OCI-LY1 (cell line): ENCODE measurements around the gene FOXB1.

Experiments used
- CTCF ChIP-seq: fragments of 200-600 bp; sonication (generic), shearing (Covaris generic); IDR thresholded peaks from 2 replicates; pipeline ENCODE4 v1.5.1; 2017; ENCODE audit warnings: mild to moderate bottlenecking, antibody characterized with exemption, low read length, moderate library complexity, mixed read lengths
- EZH2 ChIP-seq: fragments of 200-600 bp; sonication (generic), shearing (Covaris generic); IDR thresholded peaks from 2 replicates; pipeline ENCODE4 v1.8.0; 2017; ENCODE audit warnings: borderline replicate concordance, mixed run types, mild to moderate bottlenecking, antibody characterized with exemption, low read length, moderate library complexity, mixed read lengths

GRCh38 chr15:60004009-60004845 is at the start of gene FOXB1:
- no peak for TF ChIP-seq CTCF
- TF ChIP-seq EZH2, result no peak
